Measurements from ENCODE around the gene MTHFD1L. TPM values are rescaled to one million over a fixed set of nuclear protein-coding genes. Genes with fewer than 3 reads are reported as not detected.

Gene MTHFD1L
- total and polyA plus RNA-seq, 2 of the 8 experiments (the other 6 are each of a cell fraction or from before 2014, with no cell fraction given): 29.2 to 105 TPM

DNA sequence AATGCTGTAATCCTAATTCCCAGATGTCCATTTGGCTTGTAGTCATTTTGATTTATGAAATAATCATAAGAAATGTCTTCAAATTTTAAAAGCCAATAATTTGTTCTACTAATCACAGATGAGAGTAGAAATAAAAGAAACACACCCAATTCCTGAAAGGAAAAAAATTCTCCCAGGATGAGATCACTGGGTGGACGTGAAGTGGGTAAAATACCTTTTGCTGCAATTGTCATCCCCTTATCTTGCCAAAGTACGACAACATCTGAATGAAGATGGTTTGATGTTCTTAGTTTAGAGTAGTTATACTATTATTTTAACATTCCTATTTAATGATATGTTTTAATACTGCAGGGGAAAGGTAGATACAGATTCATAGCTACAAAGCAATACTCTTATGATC lies 33.7 kb downstream of the MTHFD1L start (continued):
- TF ChIP-seq, protein P1, sequence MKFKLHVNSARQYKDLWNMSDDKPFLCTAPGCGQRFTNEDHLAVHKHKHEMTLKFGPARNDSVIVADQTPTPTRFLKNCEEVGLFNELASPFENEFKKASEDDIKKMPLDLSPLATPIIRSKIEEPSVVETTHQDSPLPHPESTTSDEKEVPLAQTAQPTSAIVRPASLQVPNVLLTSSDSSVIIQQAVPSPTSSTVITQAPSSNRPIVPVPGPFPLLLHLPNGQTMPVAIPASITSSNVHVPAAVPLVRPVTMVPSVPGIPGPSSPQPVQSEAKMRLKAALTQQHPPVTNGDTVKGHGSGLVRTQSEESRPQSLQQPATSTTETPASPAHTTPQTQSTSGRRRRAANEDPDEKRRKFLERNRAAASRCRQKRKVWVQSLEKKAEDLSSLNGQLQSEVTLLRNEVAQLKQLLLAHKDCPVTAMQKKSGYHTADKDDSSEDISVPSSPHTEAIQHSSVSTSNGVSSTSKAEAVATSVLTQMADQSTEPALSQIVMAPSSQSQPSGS (IDR thresholded peaks at IDR 0.05; ENCODE audit: low read length): no peak
- TF ChIP-seq RXRA (IDR thresholded peaks at IDR 0.05; ENCODE audit: insufficient read depth, low read depth, low read length) (no peak), YY1 (IDR thresholded peaks at IDR 0.05; ENCODE audit: low read depth, low read length) (no peak), ASH2L (IDR thresholded peaks at IDR 0.05; ENCODE audit: low read length) (no peak), BRCA1 (IDR thresholded peaks at IDR 0.05; ENCODE audit: low read depth, low read length) (no peak), GTF2F1 (IDR thresholded peaks at IDR 0.05; ENCODE audit: borderline replicate concordance, low read depth, low read length) (no peak), SP2 (IDR thresholded peaks at IDR 0.05; ENCODE audit: low read length) (no peak), POLR2A (IDR thresholded peaks at IDR 0.05; ENCODE audit: control extremely low read depth in 1 of 2, low read depth in 2 of 2, low read length in 2 of 2) (no peak), SUZ12 (IDR thresholded peaks at IDR 0.05; ENCODE audit: low read length) (no peak)
- TF ChIP-seq, protein P2, sequence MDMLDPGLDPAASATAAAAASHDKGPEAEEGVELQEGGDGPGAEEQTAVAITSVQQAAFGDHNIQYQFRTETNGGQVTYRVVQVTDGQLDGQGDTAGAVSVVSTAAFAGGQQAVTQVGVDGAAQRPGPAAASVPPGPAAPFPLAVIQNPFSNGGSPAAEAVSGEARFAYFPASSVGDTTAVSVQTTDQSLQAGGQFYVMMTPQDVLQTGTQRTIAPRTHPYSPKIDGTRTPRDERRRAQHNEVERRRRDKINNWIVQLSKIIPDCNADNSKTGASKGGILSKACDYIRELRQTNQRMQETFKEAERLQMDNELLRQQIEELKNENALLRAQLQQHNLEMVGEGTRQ (IDR thresholded peaks at IDR 0.05; ENCODE audit: low read length): no peak

Measured in H1 (cell line).